DMS79 (cell line): Measurements from ENCODE around the gene PHF2.

Experiments used
- DNase-seq: peaks from one replicate; lab custom pipeline; 2025; lab: John Stamatoyannopoulos, UW

The PHF2 gene

DNA sequence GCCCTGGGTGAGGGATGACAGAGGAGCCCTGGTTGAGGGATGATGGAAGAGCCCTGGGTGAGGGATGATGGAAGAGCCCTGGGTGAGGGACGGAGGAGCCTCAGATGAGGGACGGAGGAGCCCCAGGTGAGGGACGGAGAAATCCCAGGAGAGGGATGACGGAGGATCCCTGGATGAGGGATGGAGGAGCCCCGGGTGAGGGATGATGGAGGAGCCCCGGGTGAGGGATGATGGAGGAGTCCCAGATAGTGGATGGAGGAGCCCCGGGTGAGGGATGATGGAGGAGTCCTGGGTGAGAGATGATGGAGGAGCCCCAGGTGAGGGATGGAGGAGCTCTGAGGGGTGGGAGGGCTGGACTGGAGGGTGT lies 10.9 kb downstream of the PHF2 start:
- DNase-seq = no peak

DNA sequence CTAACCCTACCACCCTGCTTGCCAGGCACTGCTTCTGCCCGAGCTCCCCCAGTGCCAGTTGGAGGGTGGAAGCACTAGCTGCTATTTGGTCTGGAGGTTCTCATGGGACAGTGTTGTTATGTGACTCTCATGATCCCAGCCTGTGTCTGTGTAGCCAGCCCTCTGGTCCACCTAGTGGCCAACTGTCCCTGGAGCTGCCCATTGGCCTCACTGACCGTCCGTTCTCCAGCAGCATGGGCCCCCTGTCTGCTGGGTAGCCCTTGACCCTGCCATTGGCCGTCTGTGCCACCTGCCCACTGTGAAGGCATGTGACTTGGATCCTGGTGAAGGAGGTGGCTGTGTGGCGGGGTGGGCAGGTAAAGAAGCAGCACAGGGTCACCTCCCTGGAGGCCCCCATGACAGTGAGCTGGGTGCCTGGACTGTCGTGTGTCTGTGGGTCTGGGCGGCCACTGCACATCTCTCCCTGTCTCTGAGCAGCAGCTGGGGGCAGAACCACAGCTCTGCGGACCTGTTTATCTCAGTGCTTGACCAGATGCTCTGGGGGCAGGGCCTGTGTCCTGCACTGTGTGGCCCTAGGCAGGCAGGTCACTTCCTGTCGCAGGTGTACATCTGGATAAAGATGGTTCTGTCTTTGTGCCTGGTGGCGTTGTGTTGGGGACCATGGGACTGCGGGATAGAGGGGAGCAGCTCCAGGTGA lies 11.4 kb downstream of the PHF2 start:
- no peak for DNase-seq

DNA sequence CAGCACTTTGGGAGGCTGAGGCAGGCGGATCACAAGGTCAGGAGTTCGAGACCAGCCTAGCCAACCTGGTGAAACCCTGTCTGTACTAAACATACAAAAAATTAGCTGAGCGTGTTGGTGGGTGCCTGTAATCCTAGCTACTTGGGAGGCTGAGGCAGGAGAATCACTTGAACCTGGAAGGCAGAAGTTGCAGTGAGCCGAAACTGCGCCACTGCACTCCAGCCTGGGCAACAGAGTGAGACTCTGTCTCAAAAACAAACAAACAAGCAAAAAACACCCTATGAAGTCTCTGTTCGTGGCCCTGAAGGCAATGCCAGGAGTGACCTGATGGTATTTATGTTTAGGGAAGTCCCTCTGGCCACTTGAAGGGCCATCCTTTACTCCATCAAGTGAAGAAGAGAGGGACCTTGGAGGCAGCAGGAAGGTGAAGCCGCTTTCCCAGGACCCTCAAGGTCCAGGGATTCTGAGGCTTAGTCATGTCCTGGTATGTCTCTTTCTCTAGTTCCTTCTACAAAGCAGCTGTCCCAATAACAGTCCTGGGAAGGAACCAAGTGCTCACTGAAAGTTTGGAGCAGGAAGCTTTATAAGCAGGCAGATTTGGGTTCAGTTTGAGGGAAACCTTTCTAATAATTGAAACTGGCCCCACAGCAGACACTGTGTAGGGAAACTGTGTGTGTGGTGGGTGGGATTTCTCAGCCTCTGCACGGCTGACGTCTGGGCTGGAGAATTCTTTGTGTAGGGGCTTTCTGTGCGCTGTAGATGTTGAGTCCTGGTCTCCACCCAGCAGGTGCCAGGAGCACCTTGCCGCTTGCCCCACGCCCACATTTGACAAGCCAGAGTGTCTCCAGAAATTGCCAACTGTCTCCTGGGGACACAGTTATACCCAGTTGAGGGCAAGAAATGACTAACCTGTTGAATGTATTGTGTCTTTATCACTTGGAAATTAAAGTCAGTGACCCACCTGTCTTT lies 12.5 kb downstream of the PHF2 start:
- no peak for DNase-seq

DNA sequence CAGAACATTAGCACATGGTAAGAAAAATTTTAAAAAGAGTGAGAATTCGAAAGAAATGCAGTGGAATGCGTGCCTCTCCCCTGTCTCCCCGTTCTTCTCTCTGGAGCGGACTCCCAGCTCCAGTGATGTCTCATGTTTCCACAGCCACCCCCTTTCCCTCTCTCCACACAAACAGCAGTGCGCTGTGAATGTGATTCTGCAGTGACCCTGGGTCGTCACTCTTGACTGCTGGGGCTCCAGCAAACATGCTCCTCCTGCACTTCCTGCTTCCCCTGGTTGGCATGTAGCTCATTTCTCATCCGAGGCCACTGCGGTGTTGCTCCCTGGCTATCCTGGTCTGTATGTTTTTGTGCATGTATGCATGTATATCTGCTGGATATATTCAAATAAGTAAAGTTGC lies 13.3 kb downstream of the PHF2 start:
- no peak for DNase-seq

DNA sequence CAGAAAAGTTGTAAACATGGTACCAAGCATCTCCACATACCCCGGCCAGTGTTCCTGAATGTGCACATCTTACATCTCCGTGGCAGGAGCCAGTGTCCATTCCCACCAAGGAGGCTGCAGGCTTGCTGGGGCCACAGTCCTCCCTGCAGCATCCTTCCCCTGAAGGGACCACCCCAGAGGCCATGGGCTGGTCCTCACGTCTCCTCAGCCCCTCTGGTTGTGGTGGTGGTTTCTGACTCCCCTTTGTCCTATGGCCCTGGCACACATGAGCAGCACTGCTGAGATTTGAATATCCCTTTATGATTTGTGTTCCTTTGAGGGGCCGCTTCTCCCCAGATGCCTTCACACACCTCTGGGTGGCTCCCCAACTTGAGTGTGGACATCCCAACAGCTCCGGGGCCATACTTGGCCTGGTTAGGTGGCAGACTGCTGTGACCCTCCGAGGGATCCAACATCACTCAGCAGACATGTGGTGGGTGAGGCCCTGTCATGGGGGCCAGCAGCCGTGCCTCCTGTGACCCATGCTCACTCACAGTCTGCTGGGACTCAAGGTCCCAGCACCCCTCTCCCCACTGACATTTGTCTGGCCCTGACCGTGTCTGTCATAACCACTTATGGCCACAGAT lies 14.3 kb downstream of the PHF2 start:
- DNase-seq = no peak

DNA sequence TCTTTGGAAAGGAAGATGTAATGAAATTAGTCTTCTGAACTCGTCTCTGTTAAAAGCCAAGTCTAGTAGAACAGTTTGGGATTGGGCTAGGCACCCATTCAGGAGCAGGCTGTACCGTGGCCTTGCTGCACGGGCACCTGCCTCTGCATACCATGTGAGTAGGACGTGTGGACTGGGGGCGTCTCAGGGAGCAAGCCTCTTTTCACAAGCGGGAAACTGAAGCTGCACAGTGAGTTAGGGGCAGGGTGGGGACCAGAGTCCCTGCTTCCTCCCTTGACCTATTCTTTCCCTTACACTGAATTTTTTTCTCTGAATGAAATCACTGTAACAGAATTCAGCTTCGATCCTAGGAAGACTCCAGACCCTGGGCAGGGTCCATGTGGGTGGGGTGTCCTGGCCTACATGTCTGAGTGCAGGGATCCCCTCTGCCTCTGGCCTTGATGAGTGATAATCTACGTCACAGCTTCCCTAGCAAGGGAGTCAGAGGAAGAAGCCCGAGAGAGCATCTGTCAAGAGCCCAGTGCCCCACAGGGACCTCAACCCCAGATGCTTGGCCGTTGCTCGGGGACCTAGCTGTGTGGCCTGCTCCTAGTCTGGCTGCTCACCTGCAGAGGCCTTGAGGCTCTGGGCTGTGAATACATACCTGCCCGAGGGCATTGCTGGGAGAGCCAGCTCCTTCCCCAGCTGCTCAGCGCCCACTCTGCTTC lies 15.1 kb downstream of the PHF2 start:
- DNase-seq = no peak

DNA sequence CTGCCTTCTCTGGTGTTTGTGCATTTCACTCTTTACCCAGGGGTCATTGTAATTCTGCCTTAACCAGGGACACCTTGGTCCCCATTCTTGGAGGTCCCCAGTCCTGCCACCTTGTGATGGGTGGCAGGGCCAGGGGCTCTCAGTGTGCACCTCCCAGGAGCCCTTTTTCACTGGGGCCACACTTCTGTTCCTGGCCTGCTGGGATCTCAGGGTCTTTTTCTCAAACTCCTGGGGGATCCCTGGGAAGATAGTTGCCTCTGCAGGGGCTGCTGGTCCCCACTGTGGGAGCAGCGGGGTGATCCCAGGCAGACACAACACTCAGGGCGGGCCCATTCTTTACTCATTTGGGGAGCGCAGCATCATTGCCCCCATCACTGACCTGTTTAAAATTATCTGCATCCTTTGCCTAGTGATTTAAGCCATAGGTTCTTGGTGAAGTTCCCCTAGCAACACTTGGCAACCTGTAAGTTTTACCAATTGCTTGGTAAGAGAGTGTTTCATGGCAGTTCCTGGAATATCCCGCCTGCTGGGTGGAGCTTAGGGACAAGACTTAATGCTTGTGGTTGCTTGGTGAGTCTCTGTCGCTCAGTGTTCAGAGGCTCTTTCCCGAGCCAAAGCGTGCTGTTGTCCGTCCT lies 15.7 kb downstream of the PHF2 start:
- no peak for DNase-seq

DNA sequence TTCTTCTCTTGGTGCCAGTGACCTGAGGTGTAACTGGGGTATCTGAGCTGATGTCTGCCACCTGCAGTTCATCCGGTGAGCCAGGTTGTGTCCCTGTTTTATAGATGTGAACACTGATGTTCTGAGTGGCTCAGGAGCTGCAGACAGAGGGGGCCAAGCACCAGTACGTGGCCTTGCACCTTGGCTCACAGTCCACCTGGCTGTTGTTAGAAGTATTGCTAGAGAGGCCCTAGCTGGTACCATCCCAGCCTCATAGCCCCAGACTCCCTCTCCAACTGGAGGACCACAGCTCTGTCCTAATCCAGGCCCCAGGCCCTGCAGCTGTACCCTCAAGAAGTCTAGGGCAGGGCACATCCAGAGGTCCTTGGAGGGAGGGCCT lies 16.2 kb downstream of the PHF2 start:
- DNase-seq = no peak

DNA sequence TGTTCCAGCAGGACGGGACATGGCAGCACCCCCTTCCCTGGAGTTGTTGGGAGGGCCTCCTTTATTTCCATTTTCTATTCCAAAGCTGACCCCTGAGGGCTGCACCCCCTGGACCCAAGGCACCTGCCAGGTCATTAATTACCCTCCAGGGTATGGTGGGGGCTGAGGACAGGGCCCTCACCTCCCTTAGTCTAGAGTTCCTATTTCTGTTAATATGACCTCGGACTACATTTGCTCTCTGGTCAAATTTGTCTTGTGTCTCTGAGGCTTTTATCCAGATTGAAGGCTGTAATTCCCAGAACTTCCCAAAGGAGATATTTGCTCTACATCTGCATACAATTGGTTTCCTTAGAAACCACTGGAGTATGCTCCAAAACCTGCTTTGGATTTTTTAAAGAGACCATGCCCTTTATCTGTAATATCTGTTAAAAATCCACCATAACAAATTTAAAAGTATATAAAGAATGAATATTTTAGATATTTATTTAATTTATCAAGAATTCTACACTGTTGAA lies 16.8 kb downstream of the PHF2 start:
- no peak for DNase-seq

DNA sequence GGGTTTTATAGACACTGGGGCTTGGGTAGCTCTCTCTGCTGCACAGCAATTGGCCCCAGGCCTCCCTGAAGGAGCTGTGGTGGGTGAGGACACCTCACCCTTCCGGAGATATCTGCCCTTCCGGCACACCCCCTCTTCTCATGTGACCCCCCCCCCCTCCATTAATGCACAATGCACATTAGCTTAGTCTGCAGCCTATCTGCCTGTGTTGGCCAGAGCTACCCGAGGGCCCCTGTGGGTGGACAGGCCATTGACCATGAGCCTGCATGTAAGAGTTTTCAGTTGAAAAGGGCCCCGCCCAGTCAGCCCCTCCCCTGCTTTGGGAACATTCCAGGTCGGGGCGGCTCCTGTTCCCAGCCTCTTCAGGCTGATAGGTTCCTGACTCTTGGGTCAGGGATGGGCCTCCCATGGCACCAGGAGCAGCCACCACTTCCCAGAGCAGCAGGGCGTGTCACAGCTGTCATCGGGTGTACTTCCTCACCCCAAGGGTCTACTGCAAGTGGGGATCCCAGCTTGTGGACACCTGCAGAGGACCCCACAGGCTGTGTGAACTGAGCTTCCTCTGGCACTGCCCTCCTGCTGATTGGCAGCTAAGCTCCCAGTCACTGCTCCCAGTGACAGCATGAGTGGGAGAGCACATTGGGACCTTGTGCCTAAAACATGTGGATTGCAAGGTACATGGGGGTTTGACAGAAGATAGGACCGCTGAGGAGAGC lies 17.8 kb downstream of the PHF2 start:
- DNase-seq = no peak

DNA sequence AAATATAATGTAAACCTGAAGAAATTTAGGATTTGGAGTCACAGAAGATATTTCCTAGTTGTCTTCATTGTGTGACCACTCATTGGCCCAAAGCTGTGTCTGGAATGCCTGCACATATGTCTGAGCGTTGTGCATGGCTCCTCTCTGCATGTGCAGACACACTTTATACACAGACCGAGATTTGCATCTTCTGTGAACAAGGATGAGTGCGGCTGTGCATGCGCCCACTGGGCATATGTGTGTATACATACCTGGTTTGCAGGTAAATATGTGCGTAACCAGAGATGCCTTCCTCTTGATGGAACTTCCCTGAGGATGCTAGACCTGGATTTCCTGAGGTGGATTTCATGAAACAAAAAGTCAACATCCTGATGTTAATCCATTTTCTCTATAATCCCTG lies 19.1 kb downstream of the PHF2 start:
- no peak for DNase-seq

DNA sequence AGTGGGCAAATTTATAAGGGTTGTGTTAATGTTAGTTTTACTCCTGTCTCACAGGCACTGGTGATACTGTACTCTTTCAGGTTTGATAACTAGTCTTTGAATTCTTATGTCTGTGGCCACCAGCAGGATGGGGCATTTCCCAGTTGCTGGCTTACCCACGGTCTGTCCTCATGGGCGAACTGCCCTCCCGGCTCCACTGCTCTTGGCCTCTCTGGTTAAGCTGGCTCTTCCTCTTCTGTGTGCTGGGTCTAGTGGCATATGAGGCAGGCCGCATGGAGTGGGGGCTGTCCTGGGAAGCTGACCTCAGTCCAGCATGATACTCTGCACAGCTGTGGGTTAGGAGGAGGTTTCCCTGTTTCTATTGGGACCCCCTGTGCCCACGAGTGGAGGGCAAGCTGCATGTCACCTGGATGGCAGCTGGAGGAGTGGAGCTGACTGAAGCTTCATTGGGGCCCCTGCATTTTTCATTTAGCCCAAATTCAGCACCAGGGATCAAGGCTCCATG lies 19.5 kb downstream of the PHF2 start:
- no peak for DNase-seq

DNA sequence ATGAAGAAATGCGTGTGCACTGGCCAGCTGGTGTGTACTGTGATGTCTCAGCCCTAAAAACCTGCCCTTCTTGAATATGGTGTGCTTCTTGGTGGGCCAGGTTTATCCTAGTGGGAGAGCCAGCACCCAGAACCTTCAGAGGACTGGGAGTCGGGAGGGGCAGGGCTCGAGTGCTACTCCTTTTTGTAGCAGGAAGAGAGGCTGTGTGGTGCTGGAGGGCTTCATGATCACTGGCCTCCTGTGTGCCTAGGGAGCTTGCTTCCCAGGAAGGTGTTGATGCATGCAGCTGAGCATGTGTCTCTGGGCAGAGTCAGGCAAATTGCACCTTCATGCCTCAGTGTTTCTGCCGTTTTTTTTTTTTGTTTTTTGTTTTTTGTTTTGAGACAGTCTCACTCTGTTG lies 20.0 kb downstream of the PHF2 start:
- DNase-seq = no peak

DNA sequence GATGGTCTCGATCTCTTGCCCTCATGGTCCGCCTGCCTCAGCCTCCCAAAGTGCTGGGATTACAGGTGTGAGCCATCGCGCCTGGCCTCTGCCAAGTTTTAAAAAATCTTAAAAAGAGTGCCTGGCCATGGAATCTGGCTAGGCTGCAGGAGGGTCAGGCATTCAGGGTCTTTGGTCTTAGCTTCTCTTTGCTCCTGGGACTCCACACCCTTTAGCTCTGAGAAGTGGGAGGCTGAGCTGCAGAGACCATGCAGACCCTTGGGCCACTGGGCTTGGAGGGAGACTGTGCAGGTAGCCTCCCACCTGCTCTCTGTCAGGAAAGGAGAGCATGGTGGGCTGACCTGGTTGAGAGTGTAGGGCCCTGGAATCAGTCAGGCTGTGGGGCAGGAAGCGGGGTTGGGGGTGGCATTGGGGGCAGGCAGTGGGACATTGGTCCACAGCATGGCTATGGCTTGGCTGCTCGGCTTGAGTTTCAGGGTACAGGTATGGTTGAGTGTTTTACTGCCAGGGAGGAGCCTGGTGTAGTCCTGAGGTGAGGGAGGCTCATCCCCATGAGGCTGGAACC lies 20.8 kb downstream of the PHF2 start:
- DNase-seq = no peak

DNA sequence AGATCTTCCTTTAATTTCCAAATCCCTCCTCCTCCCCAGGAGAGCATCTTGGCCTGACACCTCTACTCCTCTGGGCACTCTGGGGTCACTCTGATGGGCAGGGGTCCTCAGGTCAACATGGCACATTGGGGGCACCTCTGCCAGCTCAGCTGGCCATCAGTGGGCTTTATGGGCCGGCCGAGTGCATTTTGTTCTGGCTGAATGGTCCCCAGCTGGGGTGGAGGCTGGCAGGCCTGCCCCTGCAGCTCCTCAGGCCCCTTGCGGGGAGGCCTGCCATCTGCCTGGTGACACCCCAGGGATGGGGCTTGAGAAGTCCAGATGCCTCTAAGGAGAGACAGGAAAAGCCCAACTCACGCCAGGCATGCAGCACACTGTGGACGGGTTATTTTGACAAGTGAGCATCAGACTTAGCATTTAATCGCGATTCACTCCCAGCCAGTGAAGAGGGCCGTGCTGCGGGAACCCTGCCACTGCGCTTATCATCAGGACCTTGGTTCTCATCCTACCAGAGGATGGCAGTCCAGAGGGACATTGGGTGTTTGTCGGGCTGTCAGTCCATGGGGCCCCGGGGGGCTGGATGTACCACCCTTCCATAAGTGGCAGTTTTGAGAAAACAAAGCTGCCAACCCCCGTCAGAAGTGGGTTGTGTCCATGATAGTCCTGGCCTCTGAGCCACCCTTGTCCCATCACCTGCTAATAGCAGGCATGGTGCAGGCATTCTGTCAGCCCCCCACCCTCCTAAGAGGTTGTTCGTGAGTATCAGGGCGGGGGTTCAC lies 21.7 kb downstream of the PHF2 start:
- no peak for DNase-seq

DNA sequence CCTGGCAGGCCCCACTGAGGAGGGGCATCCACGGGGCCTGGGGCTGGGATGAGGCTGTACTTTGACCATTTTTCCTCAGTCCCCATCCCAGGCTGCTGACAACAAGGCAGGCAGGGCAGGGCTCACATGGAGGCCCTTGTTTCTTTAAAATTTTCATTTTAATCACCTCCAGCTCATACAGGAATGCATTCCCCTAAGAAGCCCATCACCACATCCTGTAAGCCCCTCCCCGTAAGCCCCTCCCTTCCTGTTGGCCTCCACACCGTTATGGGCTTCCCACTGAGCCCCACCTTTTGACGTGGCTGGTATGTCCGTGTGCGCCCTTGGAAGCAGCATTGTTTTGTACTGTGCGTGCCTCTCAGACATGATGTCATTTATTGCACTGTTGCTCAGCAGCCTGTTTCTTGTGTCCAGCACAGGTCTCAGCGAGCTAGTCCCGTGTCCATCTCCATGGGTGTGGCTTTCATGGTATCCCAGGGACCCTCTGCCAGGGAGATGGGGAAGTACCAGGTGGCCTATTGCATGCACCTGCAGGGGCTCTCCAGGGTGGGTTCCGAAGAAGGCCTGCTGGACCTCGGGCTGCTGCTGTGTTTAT lies 22.4 kb downstream of the PHF2 start:
- no peak for DNase-seq

DNA sequence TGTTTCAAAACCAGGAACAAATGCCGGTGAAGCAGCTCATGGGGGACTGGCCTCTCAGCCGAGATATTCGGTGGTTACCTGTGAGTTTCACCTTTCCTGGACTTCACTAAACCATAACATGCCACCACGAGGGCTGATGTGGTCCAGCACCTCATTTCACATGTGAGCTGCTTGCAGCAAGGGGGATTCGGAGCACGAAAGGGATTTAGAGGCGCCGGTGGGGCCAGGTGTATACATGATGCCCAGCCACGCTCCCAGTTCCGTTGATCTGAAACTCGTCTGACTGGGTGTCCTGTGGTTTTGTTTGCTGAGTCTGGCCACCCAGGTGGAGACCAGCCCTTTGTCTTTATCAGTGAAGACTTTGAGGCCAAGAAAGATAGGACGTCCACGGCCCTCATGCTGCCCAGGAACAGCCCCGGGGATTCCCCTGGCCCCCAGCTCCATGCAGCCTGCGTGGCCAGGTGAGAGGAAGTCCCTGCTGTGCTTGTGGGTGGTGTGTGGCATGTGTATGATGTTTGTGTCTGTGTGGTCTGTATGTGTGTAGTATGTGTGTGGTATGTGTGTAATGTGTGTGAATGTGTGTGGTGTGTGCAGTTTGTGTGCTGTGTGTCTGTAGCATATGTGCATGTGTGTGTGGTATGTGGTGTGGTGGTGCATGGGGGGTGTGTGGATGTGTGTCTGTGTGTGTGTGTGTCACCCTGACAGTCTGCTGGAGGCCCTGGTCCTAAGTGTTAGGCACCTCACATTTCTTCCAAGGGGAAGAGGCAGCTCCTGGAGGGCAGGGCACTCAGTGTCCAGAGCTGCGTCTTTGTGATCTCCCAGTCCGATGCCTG lies 23.4 kb downstream of the PHF2 start:
- no peak for DNase-seq

DNA sequence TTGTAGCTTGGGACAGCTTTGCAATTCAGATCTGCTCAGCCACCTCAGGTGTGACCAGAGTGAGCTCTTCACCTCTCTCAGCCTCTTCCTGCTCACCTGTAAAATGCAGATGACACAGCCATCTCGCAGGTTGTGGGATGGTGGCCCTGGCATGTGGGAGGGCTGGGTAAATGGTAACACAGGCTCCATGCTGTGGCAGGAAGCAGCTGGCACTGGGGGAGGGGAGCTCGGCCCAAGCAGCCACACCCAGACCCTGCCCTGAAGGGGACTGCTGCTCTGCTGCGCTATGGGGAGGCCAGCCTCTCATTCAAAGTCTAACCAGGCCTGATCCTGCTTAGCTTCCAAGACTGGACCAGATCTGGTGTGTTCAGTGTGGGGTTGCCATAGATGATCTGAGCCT lies 24.1 kb downstream of the PHF2 start:
- no peak for DNase-seq
